Measurements from ENCODE around the gene EIF4B. TPM values are rescaled to one million over a fixed set of nuclear protein-coding genes. Genes with fewer than 3 reads are reported as not detected.

Gene EIF4B
- total and polyA plus RNA-seq, 2 of the 13 experiments (the other 11 are each of a cell fraction or from before 2014, with no cell fraction given): 416 to 548 TPM

DNA sequence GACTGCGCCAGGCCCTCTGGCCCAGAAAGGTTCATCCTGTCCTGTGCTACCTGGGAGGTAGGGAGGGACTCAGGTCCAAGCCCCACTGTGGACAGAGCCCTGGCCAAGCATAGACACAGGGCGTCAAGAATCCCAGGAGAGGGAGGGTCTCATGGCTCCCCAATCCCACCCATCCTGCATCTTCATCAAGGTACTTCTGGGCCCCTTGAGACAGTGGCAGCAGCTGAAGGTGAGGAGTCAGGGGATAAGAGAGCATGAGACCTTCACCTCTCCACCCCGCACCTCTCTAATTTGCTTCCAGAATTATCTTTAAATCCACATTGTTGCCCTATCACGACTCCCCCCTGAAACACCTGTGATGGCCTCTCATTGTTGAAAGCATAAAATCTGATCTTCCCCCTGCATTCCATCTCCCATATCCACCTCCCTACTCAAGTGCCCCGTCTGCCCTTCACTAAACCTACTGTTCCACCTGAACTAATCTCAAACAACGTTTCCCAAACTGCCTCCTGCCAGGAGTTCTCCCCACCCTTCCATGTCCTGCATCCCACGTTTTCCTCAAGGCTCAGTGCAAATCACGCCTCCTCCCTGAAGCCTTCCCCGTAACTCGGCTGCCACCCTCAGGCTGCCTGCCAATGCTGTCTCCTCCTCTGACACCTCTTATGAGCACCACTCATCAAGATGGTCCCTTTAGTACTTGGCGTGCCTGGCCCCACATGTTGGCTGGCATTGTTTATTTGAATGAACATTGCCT lies 30.3 kb upstream of the EIF4B start (continued):
- TF ChIP-seq GABPB1 (CRISPR knock-in tag; IDR thresholded peaks at IDR 0.05) (no peak), SIN3A (IDR thresholded peaks at IDR 0.05; ENCODE audit: borderline replicate concordance, low read depth, low read length) (no peak), PATZ1 (CRISPR knock-in tag; IDR thresholded peaks at IDR 0.05) (peak; percentile 29; the same call in 1 of the 2 replicates), ZNF891 (CRISPR knock-in tag; IDR thresholded peaks at IDR 0.05) (no peak), KLF11 (CRISPR knock-in tag; IDR thresholded peaks at IDR 0.05) (no peak), NFKBIZ (CRISPR knock-in tag; IDR thresholded peaks at IDR 0.05) (no peak), PITX1 (CRISPR knock-in tag; IDR thresholded peaks at IDR 0.05) (peak; percentile 45; the same call in 1 of the 2 replicates), NFYC (CRISPR knock-in tag; IDR thresholded peaks at IDR 0.05) (no peak), ZNF333 (CRISPR knock-in tag; IDR thresholded peaks at IDR 0.05; ENCODE audit: borderline replicate concordance) (0 out of 2 replicates have a peak, but pooled peaks have one; percentile 57), SOX5 (CRISPR knock-in tag; IDR thresholded peaks at IDR 0.05; ENCODE audit: borderline replicate concordance) (peak; percentile 32; the same call in 1 of the 2 replicates), ZBTB14 (CRISPR knock-in tag; IDR thresholded peaks at IDR 0.05) (no peak), YY1 (IDR thresholded peaks at IDR 0.05; ENCODE audit: insufficient read depth, insufficient replicate concordance, low read depth, low read length) (peak; percentile 15), HNRNPLL (IDR thresholded peaks at IDR 0.05; ENCODE audit: low read depth, low read length, poor library complexity, severe bottlenecking) (no peak)
- TF ChIP-seq, protein P1, sequence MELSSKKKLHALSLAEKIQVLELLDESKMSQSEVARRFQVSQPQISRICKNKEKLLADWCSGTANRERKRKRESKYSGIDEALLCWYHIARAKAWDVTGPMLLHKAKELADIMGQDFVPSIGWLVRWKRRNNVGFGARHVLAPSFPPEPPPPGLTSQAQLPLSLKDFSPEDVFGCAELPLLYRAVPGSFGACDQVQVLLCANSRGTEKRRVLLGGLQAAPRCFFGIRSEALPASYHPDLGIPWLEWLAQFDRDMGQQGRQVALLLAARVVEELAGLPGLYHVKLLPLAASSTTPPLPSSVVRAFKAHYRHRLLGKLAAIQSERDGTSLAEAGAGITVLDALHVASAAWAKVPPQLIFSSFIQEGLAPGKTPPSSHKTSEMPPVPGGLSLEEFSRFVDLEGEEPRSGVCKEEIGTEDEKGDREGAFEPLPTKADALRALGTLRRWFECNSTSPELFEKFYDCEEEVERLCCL (CRISPR knock-in tag; IDR thresholded peaks at IDR 0.05; ENCODE audit: borderline replicate concordance): no peak
- TF ChIP-seq, protein P2, sequence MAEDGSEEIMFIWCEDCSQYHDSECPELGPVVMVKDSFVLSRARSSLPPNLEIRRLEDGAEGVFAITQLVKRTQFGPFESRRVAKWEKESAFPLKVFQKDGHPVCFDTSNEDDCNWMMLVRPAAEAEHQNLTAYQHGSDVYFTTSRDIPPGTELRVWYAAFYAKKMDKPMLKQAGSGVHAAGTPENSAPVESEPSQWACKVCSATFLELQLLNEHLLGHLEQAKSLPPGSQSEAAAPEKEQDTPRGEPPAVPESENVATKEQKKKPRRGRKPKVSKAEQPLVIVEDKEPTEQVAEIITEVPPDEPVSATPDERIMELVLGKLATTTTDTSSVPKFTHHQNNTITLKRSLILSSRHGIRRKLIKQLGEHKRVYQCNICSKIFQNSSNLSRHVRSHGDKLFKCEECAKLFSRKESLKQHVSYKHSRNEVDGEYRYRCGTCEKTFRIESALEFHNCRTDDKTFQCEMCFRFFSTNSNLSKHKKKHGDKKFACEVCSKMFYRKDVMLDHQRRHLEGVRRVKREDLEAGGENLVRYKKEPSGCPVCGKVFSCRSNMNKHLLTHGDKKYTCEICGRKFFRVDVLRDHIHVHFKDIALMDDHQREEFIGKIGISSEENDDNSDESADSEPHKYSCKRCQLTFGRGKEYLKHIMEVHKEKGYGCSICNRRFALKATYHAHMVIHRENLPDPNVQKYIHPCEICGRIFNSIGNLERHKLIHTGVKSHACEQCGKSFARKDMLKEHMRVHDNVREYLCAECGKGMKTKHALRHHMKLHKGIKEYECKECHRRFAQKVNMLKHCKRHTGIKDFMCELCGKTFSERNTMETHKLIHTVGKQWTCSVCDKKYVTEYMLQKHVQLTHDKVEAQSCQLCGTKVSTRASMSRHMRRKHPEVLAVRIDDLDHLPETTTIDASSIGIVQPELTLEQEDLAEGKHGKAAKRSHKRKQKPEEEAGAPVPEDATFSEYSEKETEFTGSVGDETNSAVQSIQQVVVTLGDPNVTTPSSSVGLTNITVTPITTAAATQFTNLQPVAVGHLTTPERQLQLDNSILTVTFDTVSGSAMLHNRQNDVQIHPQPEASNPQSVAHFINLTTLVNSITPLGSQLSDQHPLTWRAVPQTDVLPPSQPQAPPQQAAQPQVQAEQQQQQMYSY (CRISPR knock-in tag; IDR thresholded peaks at IDR 0.05): peak; percentile 88
- TF ChIP-seq, protein P3, sequence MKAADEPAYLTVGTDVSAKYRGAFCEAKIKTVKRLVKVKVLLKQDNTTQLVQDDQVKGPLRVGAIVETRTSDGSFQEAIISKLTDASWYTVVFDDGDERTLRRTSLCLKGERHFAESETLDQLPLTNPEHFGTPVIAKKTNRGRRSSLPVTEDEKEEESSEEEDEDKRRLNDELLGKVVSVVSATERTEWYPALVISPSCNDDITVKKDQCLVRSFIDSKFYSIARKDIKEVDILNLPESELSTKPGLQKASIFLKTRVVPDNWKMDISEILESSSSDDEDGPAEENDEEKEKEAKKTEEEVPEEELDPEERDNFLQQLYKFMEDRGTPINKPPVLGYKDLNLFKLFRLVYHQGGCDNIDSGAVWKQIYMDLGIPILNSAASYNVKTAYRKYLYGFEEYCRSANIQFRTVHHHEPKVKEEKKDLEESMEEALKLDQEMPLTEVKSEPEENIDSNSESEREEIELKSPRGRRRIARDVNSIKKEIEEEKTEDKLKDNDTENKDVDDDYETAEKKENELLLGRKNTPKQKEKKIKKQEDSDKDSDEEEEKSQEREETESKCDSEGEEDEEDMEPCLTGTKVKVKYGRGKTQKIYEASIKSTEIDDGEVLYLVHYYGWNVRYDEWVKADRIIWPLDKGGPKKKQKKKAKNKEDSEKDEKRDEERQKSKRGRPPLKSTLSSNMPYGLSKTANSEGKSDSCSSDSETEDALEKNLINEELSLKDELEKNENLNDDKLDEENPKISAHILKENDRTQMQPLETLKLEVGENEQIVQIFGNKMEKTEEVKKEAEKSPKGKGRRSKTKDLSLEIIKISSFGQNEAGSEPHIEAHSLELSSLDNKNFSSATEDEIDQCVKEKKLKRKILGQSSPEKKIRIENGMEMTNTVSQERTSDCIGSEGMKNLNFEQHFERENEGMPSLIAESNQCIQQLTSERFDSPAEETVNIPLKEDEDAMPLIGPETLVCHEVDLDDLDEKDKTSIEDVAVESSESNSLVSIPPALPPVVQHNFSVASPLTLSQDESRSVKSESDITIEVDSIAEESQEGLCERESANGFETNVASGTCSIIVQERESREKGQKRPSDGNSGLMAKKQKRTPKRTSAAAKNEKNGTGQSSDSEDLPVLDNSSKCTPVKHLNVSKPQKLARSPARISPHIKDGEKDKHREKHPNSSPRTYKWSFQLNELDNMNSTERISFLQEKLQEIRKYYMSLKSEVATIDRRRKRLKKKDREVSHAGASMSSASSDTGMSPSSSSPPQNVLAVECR (CRISPR knock-in tag; IDR thresholded peaks at IDR 0.05; ENCODE audit: borderline replicate concordance): no peak; the same call in 1 of the 2 replicates
